ENCODE data around the gene BTLA.

- TF ChIP-seq CTCF (conservative IDR thresholded peaks at IDR 0.05; ENCODE audit: low read depth, low read length) (no peak), EZH2 (IDR thresholded peaks at IDR 0.05; ENCODE audit: low read length, unreplicated experiment) (no peak), EZH2phosphoT487 (IDR thresholded peaks at IDR 0.05; ENCODE audit: borderline replicate concordance, low read length) (no peak)
Observed at GRCh38 chr3:112489674-112490479, 9.4 kb downstream of the BTLA start.

All from PC-3 (cell line).